DOHH2 (cell line): ENCODE data around the gene KIF5C.

ENCODE experiments used
- EZH2phosphoT487 ChIP-seq: fragments of 200-600 bp; sonication (generic); IDR thresholded peaks from 2 replicates; pipeline ENCODE4 v1.6.1; 2017; ENCODE audit warnings: borderline replicate concordance, mild to moderate bottlenecking, antibody characterized with exemption, low read length, moderate library complexity, mixed read lengths
- TF ChIP-seq, protein P1 (sequence below): fragments of 200-600 bp; sonication (generic); IDR thresholded peaks from one replicate; pipeline ENCODE4 v1.5.1; 2014; ENCODE audit warnings: antibody characterized with exemption, mild to moderate bottlenecking, low read depth, low read length; ENCODE audit not compliant: poor library complexity, severe bottlenecking

DNA sequence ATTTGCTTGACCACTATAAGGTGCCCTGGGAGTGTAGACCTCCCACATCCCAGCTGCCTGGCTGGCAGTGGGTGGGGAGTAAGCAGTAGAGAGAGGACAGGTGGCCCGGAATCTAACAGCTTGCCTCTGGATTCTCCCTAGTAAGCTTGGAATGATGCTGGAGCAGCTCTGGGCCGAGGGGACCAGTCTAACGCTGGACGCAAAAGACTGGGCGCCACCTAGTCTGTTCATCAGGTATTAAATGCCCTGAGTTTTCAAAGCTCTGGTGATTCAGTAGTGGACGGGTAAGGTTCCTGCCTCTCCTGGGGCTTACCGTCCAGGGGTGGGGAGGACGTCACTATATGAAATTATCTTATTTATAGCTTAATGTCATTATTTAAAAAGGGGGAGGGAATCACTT, 162.8 kb downstream of the KIF5C start:
- TF ChIP-seq, protein P1, sequence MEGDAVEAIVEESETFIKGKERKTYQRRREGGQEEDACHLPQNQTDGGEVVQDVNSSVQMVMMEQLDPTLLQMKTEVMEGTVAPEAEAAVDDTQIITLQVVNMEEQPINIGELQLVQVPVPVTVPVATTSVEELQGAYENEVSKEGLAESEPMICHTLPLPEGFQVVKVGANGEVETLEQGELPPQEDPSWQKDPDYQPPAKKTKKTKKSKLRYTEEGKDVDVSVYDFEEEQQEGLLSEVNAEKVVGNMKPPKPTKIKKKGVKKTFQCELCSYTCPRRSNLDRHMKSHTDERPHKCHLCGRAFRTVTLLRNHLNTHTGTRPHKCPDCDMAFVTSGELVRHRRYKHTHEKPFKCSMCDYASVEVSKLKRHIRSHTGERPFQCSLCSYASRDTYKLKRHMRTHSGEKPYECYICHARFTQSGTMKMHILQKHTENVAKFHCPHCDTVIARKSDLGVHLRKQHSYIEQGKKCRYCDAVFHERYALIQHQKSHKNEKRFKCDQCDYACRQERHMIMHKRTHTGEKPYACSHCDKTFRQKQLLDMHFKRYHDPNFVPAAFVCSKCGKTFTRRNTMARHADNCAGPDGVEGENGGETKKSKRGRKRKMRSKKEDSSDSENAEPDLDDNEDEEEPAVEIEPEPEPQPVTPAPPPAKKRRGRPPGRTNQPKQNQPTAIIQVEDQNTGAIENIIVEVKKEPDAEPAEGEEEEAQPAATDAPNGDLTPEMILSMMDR, result peak; percentile 44
- TF ChIP-seq EZH2phosphoT487, result no peak
